Right lobe of liver (tissue), 6 donors: ENCODE measurements around the gene PNMA8B. TPM values are rescaled to one million over a fixed set of nuclear protein-coding genes. Genes with fewer than 3 reads are reported as not detected.

Source experiments
- ATAC-seq, 4 donors: fragments of 200-7000 bp; cut with Tn5 transposase; one replicate each; pipeline ENCODE4 v1.9.1; 2020; ENCODE audit warnings: mild to moderate bottlenecking in 4 of 4, moderate library complexity in 4 of 4
- DNase-seq, 3 donors: peaks; one replicate each; pipeline ENCODE4 v3.0.0-alpha.2; 2020
- H3K27ac ChIP-seq, 3 donors: fragments of 200-600 bp; one replicate each; pipeline ENCODE4 v1.8.0; 2022
- H3K27me3 ChIP-seq, 2 donors: fragments of 200-600 bp; one replicate each; pipeline ENCODE4 v1.8.0; 2022
- H3K36me3 ChIP-seq, 4 donors: fragments of 200-600 bp; sonication (generic) in 1 of 4; one replicate each; pipeline versions ENCODE4 v1.5.1 to v1.8.0; 2017 to 2022; ENCODE audit warnings: control low read depth in 1 of 4
- H3K4me1 ChIP-seq, 4 donors: fragments of 200-600 bp; sonication (generic) in 1 of 4; one replicate each; pipeline versions ENCODE4 v1.5.1 to v1.8.0; 2017 to 2022; ENCODE audit warnings: control low read depth in 1 of 4
- H3K4me3 ChIP-seq, 3 donors: fragments of 200-600 bp; one replicate each; pipeline ENCODE4 v1.8.0; 2022
- H3K9me3 ChIP-seq, 4 donors: fragments of 200-600 bp; sonication (generic) in 1 of 4; one replicate each; pipeline versions ENCODE4 v1.5.1 to v1.8.0; 2017 to 2022; ENCODE audit warnings: control low read depth in 1 of 4
- CTCF ChIP-seq, 4 donors: fragments of 200-600 bp in 3 of 4; fragments of 450-650 bp in 1 of 4; IDR thresholded peaks; one replicate each; pipeline versions ENCODE4 v1.5.1 to v1.8.0; 2016 to 2022; ENCODE audit warnings: antibody characterized with exemption in 4 of 4, mild to moderate bottlenecking in 2 of 4
- POLR2A ChIP-seq: fragments of 450-650 bp; IDR thresholded peaks from one replicate; pipeline ENCODE4 v1.6.1; 2017; ENCODE audit warnings: antibody characterized with exemption, mild to moderate bottlenecking
- WGBS: methylation state at CpG from one replicate; pipeline ENCODE4 v1.1.6; 2018; ENCODE audit warnings: low coverage, low lambda C conversion rate; ENCODE audit not compliant: insufficient coverage; ENCODE audit errors: missing lambda C conversion rate; 5-methylcytosine and 5-hydroxymethylcytosine counted together
- intact Hi-C, 2 donors: fragments of 100-400 bp; cut with DNase I; formaldehyde crosslinking; loops; one replicate each; pipeline versions ENCODE4 v1.11.2 to v1.14.1; 2022
- total RNA-seq, 6 experiments: library from RNA; depleted of rRNA in 2 of 6; stranded (reverse); fragments of >200 nt in 2 of 6; fragmentation: NEBNext Ultra II Directional in 3 of 6; extraction: Animal tissue kit (Norgen Biotek cat#: 25700) in 3 of 6; gene quantifications; one replicate each; pipeline versions ENCODE4 v1.1.0 to v1.2.4, GENCODE V29; 2016 to 2023
- donor health status: DM: no; HTN: yes; CAD: no.
- donor health status: DM: no; HTN: no; CAD: no.
- donor health status: DM: no; HTN: no; CAD: no.
- donor health status: DM: no; HTN: yes; CAD: no.
- donor health status: DM: no; HTN: yes; CAD: no.

PNMA8B gene
- total RNA-seq, 6 experiments from 2014 or later, result 0.20 to 0.55 (median 0.33) TPM

- intact Hi-C loops, result no loop called here
- H3K4me3 ChIP-seq, result no peak overlapping the region
- ATAC-seq, result no peak
- no peaks in the 10 kb centered on the region for H3K9me3 ChIP-seq
- TF ChIP-seq CTCF (IDR thresholded peaks at IDR 0.05), result no peak
- no peak for TF ChIP-seq POLR2A
- no peak overlapping the region for H3K27ac ChIP-seq
- no peak for DNase-seq
- no peaks in the 10 kb centered on the region for H3K27me3 ChIP-seq
- H3K36me3 ChIP-seq, result no peaks in the 10 kb centered on the region
- WGBS, result 57% methylated on average over 2 of the region's 2 CpGs
- no peaks in the 10 kb centered on the region for H3K4me1 ChIP-seq
These were observed 35.6 kb downstream of the PNMA8B start for GRCh38 chr19:46460055-46460454.

GRCh38 chr19:46456930-46457329 is 38.7 kb downstream of the PNMA8B start:
- DNase-seq, result no peak
- intact Hi-C loops, result no loop called here

GRCh38 chr19:46454244-46454643 is 41.4 kb downstream of the PNMA8B start:
- 18% methylated on average over 3 of the region's 3 CpGs for WGBS
- H3K4me3 ChIP-seq, result no peak overlapping the region
- no peak for ATAC-seq

More at GRCh38 chr19:46456930-46457329, 38.7 kb downstream of the PNMA8B start:
- H3K27me3 ChIP-seq, result no peaks in the 10 kb centered on the region
- H3K9me3 ChIP-seq, result no peaks in the 10 kb centered on the region
- no peak overlapping the region for H3K4me3 ChIP-seq
- H3K27ac ChIP-seq, result no peak overlapping the region
- 67% methylated on average over 3 of the region's 5 CpGs for WGBS
- ATAC-seq, result no peak
- no peaks in the 10 kb centered on the region for H3K4me1 ChIP-seq
- no peak for TF ChIP-seq POLR2A
- TF ChIP-seq CTCF (IDR thresholded peaks at IDR 0.05), result no peak
- no peaks in the 10 kb centered on the region for H3K36me3 ChIP-seq

GRCh38 chr19:46453661-46454060 is 42.0 kb downstream of the PNMA8B start:
- no peak for DNase-seq
- no peaks in the 10 kb centered on the region for H3K4me1 ChIP-seq
- no peak for ATAC-seq

More at GRCh38 chr19:46454244-46454643, 41.4 kb downstream of the PNMA8B start:
- Histone ChIP-seq H3K27ac (no peak overlapping the region), H3K9me3 (no peaks in the 10 kb centered on the region), H3K4me1 (no peaks in the 10 kb centered on the region), H3K36me3 (no peaks in the 10 kb centered on the region), H3K27me3 (no peaks in the 10 kb centered on the region)
- TF ChIP-seq POLR2A, result no peak
- TF ChIP-seq CTCF (IDR thresholded peaks at IDR 0.05), result no peak
- no peak for DNase-seq
- intact Hi-C loops, result no loop called here

More at GRCh38 chr19:46453661-46454060, 42.0 kb downstream of the PNMA8B start:
- Histone ChIP-seq H3K36me3 (no peaks in the 10 kb centered on the region), H3K9me3 (no peaks in the 10 kb centered on the region), H3K27me3 (no peaks in the 10 kb centered on the region), H3K4me3 (no peak overlapping the region), H3K27ac (no peak overlapping the region)
- WGBS, result 45% methylated on average over 6 of the region's 6 CpGs
- TF ChIP-seq CTCF (IDR thresholded peaks at IDR 0.05) (no peak), POLR2A (no peak)
- intact Hi-C loops, result no loop called here
